ENCODE results near the gene CHD6. TPM values are rescaled to one million over a fixed set of nuclear protein-coding genes. Genes with fewer than 3 reads are reported as not detected.

Gene CHD6
- total and polyA plus RNA-seq, 2 experiments from 2014 or later = 41.0 to 158 TPM

DNA sequence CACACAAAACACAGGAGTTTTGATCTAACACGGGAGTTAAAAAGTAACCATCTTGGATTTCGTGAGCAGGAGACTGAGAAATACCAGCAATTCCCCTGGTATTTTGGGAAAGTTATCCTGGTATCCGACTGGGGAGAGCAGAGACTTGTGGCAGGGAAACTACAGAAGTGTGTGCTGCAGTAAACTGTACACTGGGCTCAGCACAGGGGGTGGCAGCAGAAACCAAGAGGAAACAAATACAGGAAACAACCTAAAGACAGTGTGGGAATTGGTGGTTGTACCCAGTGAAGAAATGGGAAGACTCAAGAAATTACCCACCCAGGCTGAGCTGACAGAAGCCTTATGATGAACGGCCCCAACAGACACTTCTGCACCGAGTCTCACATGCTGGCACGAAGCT is 109.8 kb downstream of the CHD6 start:
- no peak overlapping the region for H3K4me3 ChIP-seq
- no peak for ATAC-seq
- TF ChIP-seq ZNF114 (CRISPR knock-in tag; IDR thresholded peaks at IDR 0.05) (no peak), EZH2phosphoT487 (IDR thresholded peaks at IDR 0.05; ENCODE audit: unreplicated experiment) (no peak), NANOG (IDR thresholded peaks at IDR 0.05; ENCODE audit: borderline replicate concordance) (no peak), EZH2 (IDR thresholded peaks at IDR 0.05; ENCODE audit: low read depth, unreplicated experiment) (no peak), STAT1 (IDR thresholded peaks at IDR 0.05; ENCODE audit: unreplicated experiment) (no peak), JUNB (IDR thresholded peaks at IDR 0.05; ENCODE audit: unreplicated experiment) (no peak)
- TF ChIP-seq, protein P1, sequence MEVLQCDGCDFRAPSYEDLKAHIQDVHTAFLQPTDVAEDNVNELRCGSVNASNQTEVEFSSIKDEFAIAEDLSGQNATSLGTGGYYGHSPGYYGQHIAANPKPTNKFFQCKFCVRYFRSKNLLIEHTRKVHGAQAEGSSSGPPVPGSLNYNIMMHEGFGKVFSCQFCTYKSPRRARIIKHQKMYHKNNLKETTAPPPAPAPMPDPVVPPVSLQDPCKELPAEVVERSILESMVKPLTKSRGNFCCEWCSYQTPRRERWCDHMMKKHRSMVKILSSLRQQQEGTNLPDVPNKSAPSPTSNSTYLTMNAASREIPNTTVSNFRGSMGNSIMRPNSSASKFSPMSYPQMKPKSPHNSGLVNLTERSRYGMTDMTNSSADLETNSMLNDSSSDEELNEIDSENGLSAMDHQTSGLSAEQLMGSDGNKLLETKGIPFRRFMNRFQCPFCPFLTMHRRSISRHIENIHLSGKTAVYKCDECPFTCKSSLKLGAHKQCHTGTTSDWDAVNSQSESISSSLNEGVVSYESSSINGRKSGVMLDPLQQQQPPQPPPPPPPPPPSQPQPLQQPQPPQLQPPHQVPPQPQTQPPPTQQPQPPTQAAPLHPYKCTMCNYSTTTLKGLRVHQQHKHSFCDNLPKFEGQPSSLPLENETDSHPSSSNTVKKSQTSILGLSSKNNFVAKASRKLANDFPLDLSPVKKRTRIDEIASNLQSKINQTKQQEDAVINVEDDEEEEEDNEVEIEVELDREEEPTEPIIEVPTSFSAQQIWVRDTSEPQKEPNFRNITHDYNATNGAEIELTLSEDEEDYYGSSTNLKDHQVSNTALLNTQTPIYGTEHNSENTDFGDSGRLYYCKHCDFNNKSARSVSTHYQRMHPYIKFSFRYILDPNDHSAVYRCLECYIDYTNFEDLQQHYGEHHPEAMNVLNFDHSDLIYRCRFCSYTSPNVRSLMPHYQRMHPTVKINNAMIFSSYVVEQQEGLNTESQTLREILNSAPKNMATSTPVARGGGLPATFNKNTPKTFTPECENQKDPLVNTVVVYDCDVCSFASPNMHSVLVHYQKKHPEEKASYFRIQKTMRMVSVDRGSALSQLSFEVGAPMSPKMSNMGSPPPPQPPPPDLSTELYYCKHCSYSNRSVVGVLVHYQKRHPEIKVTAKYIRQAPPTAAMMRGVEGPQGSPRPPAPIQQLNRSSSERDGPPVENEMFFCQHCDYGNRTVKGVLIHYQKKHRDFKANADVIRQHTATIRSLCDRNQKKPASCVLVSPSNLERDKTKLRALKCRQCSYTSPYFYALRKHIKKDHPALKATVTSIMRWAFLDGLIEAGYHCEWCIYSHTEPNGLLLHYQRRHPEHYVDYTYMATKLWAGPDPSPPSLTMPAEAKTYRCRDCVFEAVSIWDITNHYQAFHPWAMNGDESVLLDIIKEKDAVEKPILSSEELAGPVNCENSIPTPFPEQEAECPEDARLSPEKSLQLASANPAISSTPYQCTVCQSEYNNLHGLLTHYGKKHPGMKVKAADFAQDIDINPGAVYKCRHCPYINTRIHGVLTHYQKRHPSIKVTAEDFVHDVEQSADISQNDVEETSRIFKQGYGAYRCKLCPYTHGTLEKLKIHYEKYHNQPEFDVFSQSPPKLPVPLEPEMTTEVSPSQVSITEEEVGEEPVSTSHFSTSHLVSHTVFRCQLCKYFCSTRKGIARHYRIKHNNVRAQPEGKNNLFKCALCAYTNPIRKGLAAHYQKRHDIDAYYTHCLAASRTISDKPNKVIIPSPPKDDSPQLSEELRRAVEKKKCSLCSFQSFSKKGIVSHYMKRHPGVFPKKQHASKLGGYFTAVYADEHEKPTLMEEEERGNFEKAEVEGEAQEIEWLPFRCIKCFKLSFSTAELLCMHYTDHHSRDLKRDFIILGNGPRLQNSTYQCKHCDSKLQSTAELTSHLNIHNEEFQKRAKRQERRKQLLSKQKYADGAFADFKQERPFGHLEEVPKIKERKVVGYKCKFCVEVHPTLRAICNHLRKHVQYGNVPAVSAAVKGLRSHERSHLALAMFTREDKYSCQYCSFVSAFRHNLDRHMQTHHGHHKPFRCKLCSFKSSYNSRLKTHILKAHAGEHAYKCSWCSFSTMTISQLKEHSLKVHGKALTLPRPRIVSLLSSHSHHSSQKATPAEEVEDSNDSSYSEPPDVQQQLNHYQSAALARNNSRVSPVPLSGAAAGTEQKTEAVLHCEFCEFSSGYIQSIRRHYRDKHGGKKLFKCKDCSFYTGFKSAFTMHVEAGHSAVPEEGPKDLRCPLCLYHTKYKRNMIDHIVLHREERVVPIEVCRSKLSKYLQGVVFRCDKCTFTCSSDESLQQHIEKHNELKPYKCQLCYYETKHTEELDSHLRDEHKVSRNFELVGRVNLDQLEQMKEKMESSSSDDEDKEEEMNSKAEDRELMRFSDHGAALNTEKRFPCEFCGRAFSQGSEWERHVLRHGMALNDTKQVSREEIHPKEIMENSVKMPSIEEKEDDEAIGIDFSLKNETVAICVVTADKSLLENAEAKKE (CRISPR knock-in tag; IDR thresholded peaks at IDR 0.05) = no peak
- TF ChIP-seq, protein P2, sequence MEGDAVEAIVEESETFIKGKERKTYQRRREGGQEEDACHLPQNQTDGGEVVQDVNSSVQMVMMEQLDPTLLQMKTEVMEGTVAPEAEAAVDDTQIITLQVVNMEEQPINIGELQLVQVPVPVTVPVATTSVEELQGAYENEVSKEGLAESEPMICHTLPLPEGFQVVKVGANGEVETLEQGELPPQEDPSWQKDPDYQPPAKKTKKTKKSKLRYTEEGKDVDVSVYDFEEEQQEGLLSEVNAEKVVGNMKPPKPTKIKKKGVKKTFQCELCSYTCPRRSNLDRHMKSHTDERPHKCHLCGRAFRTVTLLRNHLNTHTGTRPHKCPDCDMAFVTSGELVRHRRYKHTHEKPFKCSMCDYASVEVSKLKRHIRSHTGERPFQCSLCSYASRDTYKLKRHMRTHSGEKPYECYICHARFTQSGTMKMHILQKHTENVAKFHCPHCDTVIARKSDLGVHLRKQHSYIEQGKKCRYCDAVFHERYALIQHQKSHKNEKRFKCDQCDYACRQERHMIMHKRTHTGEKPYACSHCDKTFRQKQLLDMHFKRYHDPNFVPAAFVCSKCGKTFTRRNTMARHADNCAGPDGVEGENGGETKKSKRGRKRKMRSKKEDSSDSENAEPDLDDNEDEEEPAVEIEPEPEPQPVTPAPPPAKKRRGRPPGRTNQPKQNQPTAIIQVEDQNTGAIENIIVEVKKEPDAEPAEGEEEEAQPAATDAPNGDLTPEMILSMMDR (conservative IDR thresholded peaks at IDR 0.05; ENCODE audit: low read depth in 2 of 2) = no peak
- TF ChIP-seq, protein P3, sequence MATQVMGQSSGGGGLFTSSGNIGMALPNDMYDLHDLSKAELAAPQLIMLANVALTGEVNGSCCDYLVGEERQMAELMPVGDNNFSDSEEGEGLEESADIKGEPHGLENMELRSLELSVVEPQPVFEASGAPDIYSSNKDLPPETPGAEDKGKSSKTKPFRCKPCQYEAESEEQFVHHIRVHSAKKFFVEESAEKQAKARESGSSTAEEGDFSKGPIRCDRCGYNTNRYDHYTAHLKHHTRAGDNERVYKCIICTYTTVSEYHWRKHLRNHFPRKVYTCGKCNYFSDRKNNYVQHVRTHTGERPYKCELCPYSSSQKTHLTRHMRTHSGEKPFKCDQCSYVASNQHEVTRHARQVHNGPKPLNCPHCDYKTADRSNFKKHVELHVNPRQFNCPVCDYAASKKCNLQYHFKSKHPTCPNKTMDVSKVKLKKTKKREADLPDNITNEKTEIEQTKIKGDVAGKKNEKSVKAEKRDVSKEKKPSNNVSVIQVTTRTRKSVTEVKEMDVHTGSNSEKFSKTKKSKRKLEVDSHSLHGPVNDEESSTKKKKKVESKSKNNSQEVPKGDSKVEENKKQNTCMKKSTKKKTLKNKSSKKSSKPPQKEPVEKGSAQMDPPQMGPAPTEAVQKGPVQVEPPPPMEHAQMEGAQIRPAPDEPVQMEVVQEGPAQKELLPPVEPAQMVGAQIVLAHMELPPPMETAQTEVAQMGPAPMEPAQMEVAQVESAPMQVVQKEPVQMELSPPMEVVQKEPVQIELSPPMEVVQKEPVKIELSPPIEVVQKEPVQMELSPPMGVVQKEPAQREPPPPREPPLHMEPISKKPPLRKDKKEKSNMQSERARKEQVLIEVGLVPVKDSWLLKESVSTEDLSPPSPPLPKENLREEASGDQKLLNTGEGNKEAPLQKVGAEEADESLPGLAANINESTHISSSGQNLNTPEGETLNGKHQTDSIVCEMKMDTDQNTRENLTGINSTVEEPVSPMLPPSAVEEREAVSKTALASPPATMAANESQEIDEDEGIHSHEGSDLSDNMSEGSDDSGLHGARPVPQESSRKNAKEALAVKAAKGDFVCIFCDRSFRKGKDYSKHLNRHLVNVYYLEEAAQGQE (IDR thresholded peaks at IDR 0.05; ENCODE audit: unreplicated experiment) = no peak
- no peak overlapping the region for H3K27ac ChIP-seq (ENCODE audit: low read depth)
- H4K20me1 ChIP-seq (replicated peaks; ENCODE audit: insufficient read depth) = peaks cover 23% of the 10 kb centered on the region; the same call in 1 of the 2 replicates
- no peaks in the 10 kb centered on the region for H3F3A ChIP-seq (replicated peaks; ENCODE audit: low read depth)
- DNase-seq (ENCODE audit: low spot score) = no peak
- H3K4me1 Mint-ChIP-seq = peaks cover 35% of the 10 kb centered on the region
- H3K79me2 ChIP-seq (replicated peaks; ENCODE audit: insufficient read depth) = peaks cover 22% of the 10 kb centered on the region
- H3K4me1 ChIP-seq (ENCODE audit: insufficient read depth) = peaks cover 25% of the 10 kb centered on the region; the same call in 1 of the 2 replicates
- no peak overlapping the region for H2AFZ ChIP-seq
- H3K4me3 Mint-ChIP-seq = no peak overlapping the region
- no peak overlapping the region for H3K4me2 ChIP-seq
- no peaks in the 10 kb centered on the region for H3K9me3 Mint-ChIP-seq
- no peak overlapping the region for H3K27ac Mint-ChIP-seq
- H3K27me3 Mint-ChIP-seq (ENCODE audit: insufficient read depth, low read depth, poor library complexity) = no peaks in the 10 kb centered on the region
- no peaks in the 10 kb centered on the region for H3K27me3 ChIP-seq (ENCODE audit: insufficient read depth)
- H3K36me3 ChIP-seq (ENCODE audit: insufficient read depth) = 0 out of 2 replicates have a peak, but pooled peaks cover 2% of the 10 kb centered on the region
- peaks cover 31% of the 10 kb centered on the region for H3K36me3 Mint-ChIP-seq (ENCODE audit: low read depth)
- H3K9me2 ChIP-seq (ENCODE audit: insufficient read depth) = no peaks in the 10 kb centered on the region
